Measurements from ENCODE around the gene GTF2A2.

GTF2A2 gene

GRCh38 chr15:59688782-59689625 lies 31.7 kb upstream of the GTF2A2 start, which contains the start of gene BNIP2:
TSS of gene BNIP2 (minus strand) at chr15:59689320. CDS start at chr15:59682457, 6,863 bp downstream.
- no peaks in the 10 kb centered on the region for H3K9me2 ChIP-seq (replicated peaks; ENCODE audit: insufficient read depth, low read length)
- peak within 1 kb of the TSS; percentile 89 for H3K4me2 ChIP-seq (ENCODE audit: low read depth, low read length, poor library complexity, severe bottlenecking)
- no peaks in the 10 kb centered on the region for H3K27me3 ChIP-seq (ENCODE audit: low read length)
- peaks cover 13% of the 10 kb centered on the region for H4K20me1 ChIP-seq (ENCODE audit: low read depth, low read length)
- peaks cover 11% of the 10 kb centered on the region; the same call in 1 of the 2 replicates for H3K36me3 ChIP-seq (ENCODE audit: low read length)
- peak within 1 kb of the TSS; percentile 93 for H3K9ac ChIP-seq (ENCODE audit: low read length)
- peaks cover 51% of the 10 kb centered on the region for H3K79me2 ChIP-seq (ENCODE audit: insufficient read depth, low read length)
- peaks cover 38% of the 10 kb centered on the region for H3F3A ChIP-seq (ENCODE audit: insufficient read depth)
- peak within 1 kb of the TSS; percentile 92 for H3K4me3 ChIP-seq (ENCODE audit: insufficient read depth, low read length, poor library complexity, severe bottlenecking)
- H3K27ac ChIP-seq (ENCODE audit: low read depth, low read length): peak within 1 kb of the TSS; percentile 78
- TF ChIP-seq EZH2phosphoT487 (conservative IDR thresholded peaks at IDR 0.05; ENCODE audit: low read length) (no peak), CTCF (IDR thresholded peaks at IDR 0.05; ENCODE audit: insufficient read depth, low read length, poor library complexity, severe bottlenecking) (no peak)
- no peaks in the 10 kb centered on the region for H3K9me3 ChIP-seq (ENCODE audit: insufficient read depth, low read length)
- peak within 1 kb of the TSS; percentile 95 for H2AFZ ChIP-seq (ENCODE audit: low read depth, low read length, severe bottlenecking)

GRCh38 chr15:59688423-59688781 lies 31.1 kb upstream of the GTF2A2 start:
- peak overlapping the region; percentile 93 for H3K9ac ChIP-seq (ENCODE audit: low read length)
- H2AFZ ChIP-seq (ENCODE audit: low read depth, low read length, severe bottlenecking): peak overlapping the region; percentile 55
- H3K9me3 ChIP-seq (ENCODE audit: insufficient read depth, low read length): no peaks in the 10 kb centered on the region
- no peaks in the 10 kb centered on the region for H3K9me2 ChIP-seq (replicated peaks; ENCODE audit: insufficient read depth, low read length)
- TF ChIP-seq EZH2phosphoT487 (conservative IDR thresholded peaks at IDR 0.05; ENCODE audit: low read length) (no peak), CTCF (IDR thresholded peaks at IDR 0.05; ENCODE audit: insufficient read depth, low read length, poor library complexity, severe bottlenecking) (no peak)
- peak overlapping the region; percentile 84 for H3K4me2 ChIP-seq (ENCODE audit: low read depth, low read length, poor library complexity, severe bottlenecking)
- H3F3A ChIP-seq (ENCODE audit: insufficient read depth): peaks cover 38% of the 10 kb centered on the region
- H3K79me2 ChIP-seq (ENCODE audit: insufficient read depth, low read length): peaks cover 57% of the 10 kb centered on the region
- H4K20me1 ChIP-seq (ENCODE audit: low read depth, low read length): peaks cover 18% of the 10 kb centered on the region
- H3K36me3 ChIP-seq (ENCODE audit: low read length): peaks cover 11% of the 10 kb centered on the region; the same call in 1 of the 2 replicates
- peak overlapping the region; percentile 89 for H3K4me3 ChIP-seq (ENCODE audit: insufficient read depth, low read length, poor library complexity, severe bottlenecking)
- H3K27me3 ChIP-seq (ENCODE audit: low read length): no peaks in the 10 kb centered on the region
- H3K27ac ChIP-seq (ENCODE audit: low read depth, low read length): peak overlapping the region; percentile 78

GRCh38 chr15:59687836-59688235 lies 30.5 kb upstream of the GTF2A2 start:
- peaks cover 23% of the 10 kb centered on the region for H4K20me1 ChIP-seq (ENCODE audit: low read depth, low read length)
- peak overlapping the region; percentile 78 for H3K27ac ChIP-seq (ENCODE audit: low read depth, low read length)
- no peak overlapping the region for H2AFZ ChIP-seq (ENCODE audit: low read depth, low read length, severe bottlenecking)
- TF ChIP-seq CTCF (IDR thresholded peaks at IDR 0.05; ENCODE audit: insufficient read depth, low read length, poor library complexity, severe bottlenecking) (no peak), EZH2phosphoT487 (conservative IDR thresholded peaks at IDR 0.05; ENCODE audit: low read length) (no peak)
- no peaks in the 10 kb centered on the region for H3K9me3 ChIP-seq (ENCODE audit: insufficient read depth, low read length)
- H3K4me2 ChIP-seq (ENCODE audit: low read depth, low read length, poor library complexity, severe bottlenecking): peak overlapping the region; percentile 84
- peaks cover 62% of the 10 kb centered on the region for H3K79me2 ChIP-seq (ENCODE audit: insufficient read depth, low read length)
- peaks cover 12% of the 10 kb centered on the region; the same call in 1 of the 2 replicates for H3K36me3 ChIP-seq (ENCODE audit: low read length)
- peak overlapping the region; percentile 89 for H3K4me3 ChIP-seq (ENCODE audit: insufficient read depth, low read length, poor library complexity, severe bottlenecking)
- H3K9ac ChIP-seq (ENCODE audit: low read length): peak overlapping the region; percentile 93
- no peaks in the 10 kb centered on the region for H3K27me3 ChIP-seq (ENCODE audit: low read length)
- peaks cover 38% of the 10 kb centered on the region for H3F3A ChIP-seq (ENCODE audit: insufficient read depth)
- H3K9me2 ChIP-seq (replicated peaks; ENCODE audit: insufficient read depth, low read length): no peaks in the 10 kb centered on the region
